ENCODE data around the gene CMTR1. TPM values are rescaled to one million over a fixed set of nuclear protein-coding genes. Genes with fewer than 3 reads are reported as not detected.

Gene CMTR1
- total RNA-seq, 1 experiment from 2014 or later, result 34.8 TPM

DNA sequence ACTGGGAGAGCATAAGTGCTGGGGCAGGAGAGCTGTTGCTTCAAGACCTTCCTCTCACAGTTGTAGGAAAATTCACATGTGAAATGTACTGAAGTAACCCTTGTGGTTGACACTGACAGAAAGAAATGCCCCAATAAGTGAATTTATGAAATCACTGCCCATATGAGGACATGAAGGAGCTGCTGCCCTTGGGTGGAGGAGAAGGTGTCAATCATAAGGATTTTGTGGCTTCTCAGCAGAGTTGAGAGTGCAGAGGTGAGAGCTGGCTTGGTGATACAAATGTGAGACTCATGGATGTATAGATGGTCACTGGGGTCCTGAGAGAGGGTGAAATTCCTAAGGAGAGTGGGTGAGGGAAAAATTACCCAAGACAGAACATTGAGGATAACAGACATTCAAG is 33.9 kb upstream of the CMTR1 start:
- H3K27ac Mint-ChIP-seq, result no peak overlapping the region
- no peaks in the 10 kb centered on the region; a peak in 1 of 7 replicates for H3K36me3 Mint-ChIP-seq (ENCODE audit: insufficient read depth in 1 of 3, low read depth in 3 of 3)
- no peaks in the 10 kb centered on the region for H3K9me3 Mint-ChIP-seq

More for the DNA sequence above, 33.9 kb upstream of the CMTR1 start:
- Histone ChIP-seq H3K14ac (ENCODE audit: insufficient read depth, low read length) (no peak overlapping the region), H2AFZ (ENCODE audit: low read length) (no peak overlapping the region), H2AK5ac (ENCODE audit: insufficient read length, low read length) (no peak overlapping the region), H3K9ac (ENCODE audit: extremely low read depth, insufficient read length, low read length) (no peak overlapping the region), H3K79me2 (ENCODE audit: insufficient read depth, low read length) (no peaks in the 10 kb centered on the region), H3K27ac (ENCODE audit: insufficient read length, low read depth, low read length) (no peak overlapping the region), H4K8ac (replicated peaks; ENCODE audit: insufficient read length, low read depth, low read length) (no peak overlapping the region), H3K27me3 (ENCODE audit: insufficient read depth, low read length) (no peaks in the 10 kb centered on the region), H2BK120ac (ENCODE audit: low read depth, low read length, poor library complexity, severe bottlenecking) (no peak overlapping the region), H4K20me1 (ENCODE audit: control insufficient read depth, insufficient read depth, insufficient read length) (no peaks in the 10 kb centered on the region), H3K56ac (ENCODE audit: insufficient read length, low read depth, low read length) (no peak overlapping the region), H3K18ac (ENCODE audit: insufficient read length, low read depth, low read length) (no peak overlapping the region), H3K23me2 (ENCODE audit: insufficient read length, low read depth, low read length, poor library complexity, severe bottlenecking) (no peaks in the 10 kb centered on the region), H3K79me1 (ENCODE audit: insufficient read depth, low read depth, low read length, poor library complexity, severe bottlenecking) (no peaks in the 10 kb centered on the region), H2BK15ac (ENCODE audit: low read depth, low read length) (no peak overlapping the region), H4K5ac (ENCODE audit: insufficient read length, low read depth, low read length) (no peak overlapping the region), H3K4ac (ENCODE audit: low read depth, low read length) (no peak overlapping the region), H3K23ac (ENCODE audit: insufficient read length, low read depth, low read length) (no peak overlapping the region), H2BK20ac (ENCODE audit: low read depth, low read length, poor library complexity, severe bottlenecking) (no peak overlapping the region), H3K9me3 (ENCODE audit: control insufficient read depth, low read depth, low read length) (no peaks in the 10 kb centered on the region), H4K91ac (ENCODE audit: insufficient read length, low read depth, low read length) (no peak overlapping the region), H3K4me1 (ENCODE audit: insufficient read depth, low read length) (no peaks in the 10 kb centered on the region), H2BK12ac (ENCODE audit: insufficient read length, low read depth, low read length) (no peak overlapping the region), H2BK5ac (ENCODE audit: insufficient read length, low read length) (no peak overlapping the region), H3K4me2 (ENCODE audit: insufficient read depth, insufficient read length, low read length) (no peak overlapping the region), H3T11ph (ENCODE audit: low read length) (no peak overlapping the region)
- Mint-ChIP-seq H3K27me3 (ENCODE audit: low read depth) (peaks cover 19% of the 10 kb centered on the region), H3K4me3 (no peak overlapping the region), H3K4me1 (no peaks in the 10 kb centered on the region)
- DNase-seq, result no peak
- TF ChIP-seq CTCF (conservative IDR thresholded peaks at IDR 0.05), result no peak

Measured in H9 (cell line).